ENCODE results near the gene MN1.

Gene MN1

DNA sequence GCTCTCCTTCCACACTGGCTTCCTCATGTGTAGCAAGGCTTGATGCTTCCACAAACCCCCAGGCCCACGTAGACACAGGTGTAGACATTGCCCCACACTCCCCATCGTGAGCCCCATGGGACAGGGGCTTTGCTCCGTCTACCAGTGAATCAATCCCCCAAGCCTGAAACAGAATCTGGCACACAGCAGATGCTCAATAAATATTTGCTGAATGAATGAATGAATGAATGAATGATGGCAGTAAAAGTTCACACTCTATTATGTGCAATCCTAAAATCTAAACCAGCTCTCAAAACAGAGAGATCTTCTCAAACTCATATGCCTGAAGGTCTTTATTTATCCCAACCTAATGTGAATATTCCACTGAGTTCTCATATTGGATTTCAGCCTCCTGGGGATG lies 69.9 kb downstream of the MN1 start:
- no peak for FAIRE-seq

DNA sequence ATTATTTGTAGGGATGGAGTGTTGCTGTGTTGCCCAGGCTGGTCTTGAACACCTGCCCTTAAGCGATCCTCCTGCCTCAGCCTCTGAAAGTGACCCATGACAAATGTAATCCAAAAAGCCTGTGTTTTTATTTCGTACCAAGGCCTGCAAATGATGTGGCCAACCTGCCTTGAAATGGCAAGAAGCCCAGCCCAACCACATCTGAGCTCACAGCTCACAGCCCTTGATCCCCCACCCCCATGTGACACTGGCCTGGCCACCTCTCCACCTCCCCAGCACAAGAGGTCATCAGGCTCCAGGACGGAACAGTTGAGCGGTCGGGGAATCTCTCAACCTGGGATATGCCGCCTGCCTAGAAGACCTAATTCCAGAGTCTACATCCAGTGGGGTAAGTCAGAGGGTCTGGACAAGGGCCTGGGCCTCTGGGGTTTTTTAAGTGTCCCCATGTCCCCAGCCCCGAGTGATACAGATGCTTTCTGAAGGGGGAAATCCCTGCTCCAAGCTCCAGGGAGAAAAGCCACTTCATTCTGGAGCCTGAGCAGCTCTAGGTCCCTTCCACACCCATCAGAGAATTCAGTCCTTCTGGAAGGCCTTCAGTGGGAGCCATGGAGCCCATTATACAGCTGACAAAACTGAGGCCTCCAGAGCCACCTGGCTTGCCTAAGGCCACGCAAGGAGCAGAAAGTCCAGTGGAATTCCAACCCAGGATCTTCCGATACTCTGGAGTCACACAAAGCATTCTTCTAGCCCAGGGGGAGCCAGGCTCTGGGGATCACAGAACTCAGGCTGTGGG lies 70.7 kb downstream of the MN1 start:
- FAIRE-seq: no peak

DNA sequence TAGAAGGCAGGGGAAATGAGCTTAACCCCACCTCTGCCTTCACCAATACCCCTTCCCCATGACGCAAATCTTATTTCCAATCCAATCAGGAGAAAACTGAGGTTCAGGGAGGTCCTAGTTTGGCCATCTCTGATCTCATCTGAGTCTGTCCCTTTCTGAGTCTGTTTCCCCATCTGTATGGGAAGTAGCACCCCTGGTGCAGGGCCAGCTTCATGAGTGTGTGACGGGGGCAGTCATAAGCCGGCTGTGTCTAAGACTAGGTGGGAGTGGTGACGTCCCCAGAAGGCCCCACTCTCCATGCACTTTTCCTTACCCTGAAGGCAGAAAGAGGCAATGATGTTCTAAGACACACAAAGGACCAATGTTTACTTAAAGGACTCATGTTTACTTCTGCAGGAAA lies 72.3 kb downstream of the MN1 start:
- no peak for FAIRE-seq

DNA sequence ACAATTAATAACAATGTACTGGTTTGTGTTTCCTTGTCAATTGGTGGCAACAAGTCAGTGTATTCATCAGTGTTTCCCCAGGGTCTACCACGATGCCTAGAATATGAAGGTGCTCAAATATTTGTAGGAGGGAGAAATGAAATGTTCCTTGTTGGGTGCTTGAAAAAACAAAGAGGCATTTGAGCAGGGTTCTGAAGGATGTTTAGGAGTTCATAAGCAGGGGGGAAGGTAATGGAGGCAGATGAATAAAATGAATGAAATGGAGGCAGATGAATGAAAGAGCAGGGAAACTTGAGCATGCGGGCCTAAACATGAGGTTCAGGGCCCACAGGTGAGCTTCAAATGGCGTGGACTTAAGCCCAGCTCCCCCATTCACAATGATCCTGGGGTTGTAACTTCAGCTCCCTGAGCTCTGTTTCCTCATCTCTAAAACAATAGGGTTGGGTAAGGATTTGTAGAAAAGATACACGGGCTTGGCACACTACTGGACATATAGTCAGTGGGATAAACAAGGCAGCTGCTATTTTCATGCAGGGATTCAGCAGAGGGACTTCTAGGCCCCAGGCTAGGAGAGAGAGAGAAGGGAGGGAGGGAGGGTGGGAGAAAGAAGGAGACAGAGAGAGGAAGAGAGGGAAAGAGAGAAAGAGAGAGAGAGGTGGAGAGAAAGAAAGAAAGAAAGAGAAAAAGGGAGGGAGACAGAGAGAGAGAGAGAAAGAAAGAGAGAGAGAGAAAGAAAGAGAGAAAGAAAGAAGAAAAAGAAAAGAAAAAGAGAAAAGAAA lies 73.7 kb downstream of the MN1 start:
- FAIRE-seq: no peak

DNA sequence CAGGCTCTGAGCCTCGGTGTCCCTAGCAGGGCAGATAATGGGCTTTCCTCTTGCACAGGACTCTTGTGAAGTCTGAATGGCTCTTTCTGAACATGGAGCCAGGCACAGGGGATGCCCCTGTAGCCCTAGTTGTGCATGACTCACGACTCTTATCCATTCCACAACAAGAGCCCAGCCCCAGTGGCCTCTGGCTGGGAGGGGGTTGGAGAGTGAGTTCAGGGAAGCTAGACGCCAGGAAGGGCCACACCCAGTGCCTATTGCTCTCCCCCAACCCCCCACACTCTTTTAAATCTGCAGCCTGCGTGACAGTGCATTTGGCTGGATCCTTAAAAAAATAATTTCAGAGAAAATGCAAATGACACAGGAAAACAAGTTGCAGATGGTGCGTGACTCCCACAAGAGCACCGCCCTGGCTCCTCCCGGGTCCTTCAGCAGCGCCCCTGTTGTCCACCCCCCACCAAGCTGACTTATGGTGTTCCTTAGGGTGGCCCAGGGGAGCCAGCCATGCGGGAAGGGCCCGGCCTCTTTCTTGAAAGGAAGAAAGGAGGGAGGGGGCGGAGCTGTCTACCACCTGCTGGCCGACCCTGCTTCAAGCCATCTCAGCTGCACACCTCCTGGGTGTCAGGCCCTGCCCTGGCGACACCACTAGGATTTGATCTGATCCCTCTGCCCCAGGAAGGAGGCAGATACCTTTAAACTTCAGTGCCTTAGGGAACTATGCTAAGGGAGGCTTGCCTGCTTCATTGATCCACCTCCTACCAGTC lies 74.7 kb downstream of the MN1 start:
- FAIRE-seq: no peak

DNA sequence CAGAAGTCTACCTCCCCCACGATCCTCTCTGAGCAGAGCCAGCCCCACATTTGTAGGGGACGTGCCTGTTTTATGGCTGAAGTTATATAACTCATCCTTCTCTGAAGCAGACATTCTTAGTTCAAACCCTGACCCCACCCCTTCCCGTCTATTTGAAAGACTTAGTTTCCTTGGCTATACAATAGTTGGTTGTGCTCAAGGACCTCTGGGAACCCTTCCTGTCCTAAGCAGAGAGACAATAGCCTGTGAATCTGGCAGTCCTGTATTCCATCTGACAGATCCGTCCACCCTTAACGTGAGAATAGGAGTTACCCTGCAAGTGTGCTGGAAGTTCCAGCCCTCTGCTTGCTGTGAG lies 75.2 kb downstream of the MN1 start:
- no peak for FAIRE-seq

DNA sequence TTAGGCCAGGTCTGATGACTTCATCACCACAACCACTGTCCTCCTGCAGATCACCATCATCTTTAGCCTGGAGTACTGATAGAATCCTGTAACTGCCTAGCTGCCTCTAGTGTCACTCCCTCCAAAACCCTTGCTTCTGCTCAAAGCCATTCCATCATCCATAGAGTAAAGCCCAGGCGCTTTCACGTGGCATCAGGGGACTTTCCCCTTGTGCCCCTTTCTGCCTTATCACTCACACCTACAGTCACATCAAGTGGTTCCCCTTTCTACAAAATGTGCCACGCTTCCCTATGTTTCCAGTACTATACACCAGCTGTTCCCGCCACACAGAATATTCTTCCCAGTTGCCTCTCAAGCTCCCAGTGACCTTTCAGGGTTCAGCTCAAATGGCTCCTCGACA lies 75.9 kb downstream of the MN1 start:
- no peak for FAIRE-seq

DNA sequence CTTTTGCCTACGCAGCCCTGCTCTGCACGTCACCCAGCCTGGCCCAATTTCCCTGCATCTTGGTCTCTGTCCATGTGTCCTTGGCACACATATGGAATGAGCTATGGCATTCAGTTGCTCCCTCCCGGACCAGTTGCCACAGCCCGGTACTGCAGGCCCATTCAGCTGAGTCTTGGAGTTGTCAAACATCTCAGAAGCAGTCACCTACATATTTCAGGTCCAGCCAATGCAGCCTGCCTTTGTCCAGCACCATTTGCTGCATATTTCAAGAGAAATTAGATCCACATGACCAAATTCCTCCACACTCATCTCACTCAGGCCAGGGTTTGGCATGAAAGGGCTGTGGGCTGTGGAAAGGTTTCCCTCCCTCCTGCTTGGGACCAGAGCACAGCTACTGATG lies 76.8 kb downstream of the MN1 start:
- no peak for FAIRE-seq

DNA sequence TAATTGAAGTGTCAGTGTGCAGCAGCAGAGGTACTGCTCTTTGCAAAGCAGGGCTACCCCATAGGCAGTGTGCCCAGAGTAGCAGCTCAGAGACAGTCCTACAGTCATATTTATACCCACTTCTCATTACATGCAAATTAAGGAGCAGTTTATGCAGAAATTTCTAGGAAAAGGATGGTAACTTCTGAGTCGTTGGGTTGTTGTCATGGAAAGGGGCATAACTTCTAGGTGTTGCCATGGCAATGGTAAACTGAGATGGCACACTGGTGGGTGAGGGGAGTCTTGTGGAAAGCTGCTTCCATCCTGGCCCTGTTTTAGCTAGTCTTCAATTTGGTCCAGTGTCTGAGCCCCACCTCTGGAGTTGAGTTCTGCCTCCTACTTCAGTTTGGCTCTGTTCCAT lies 77.4 kb downstream of the MN1 start:
- FAIRE-seq: no peak

DNA sequence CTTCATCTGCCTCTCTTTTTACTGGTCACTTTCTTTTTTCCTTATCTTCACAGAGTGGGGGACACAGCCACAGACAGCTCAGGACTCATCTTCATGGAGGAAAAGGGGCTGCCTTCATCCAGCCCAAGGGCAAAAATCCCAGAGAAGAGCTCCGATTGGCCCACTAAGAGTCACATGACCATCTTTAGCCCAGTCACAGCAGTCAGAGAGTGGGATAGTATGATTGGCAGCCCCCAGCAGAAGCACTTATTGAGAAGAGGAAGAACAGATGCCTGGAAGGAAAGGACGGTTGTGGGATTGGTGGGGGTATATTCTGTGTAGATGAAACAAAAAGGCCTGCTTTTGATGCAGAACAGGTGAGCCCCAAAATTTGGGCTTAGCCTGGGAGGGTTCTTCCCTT lies 77.8 kb downstream of the MN1 start:
- FAIRE-seq: no peak

DNA sequence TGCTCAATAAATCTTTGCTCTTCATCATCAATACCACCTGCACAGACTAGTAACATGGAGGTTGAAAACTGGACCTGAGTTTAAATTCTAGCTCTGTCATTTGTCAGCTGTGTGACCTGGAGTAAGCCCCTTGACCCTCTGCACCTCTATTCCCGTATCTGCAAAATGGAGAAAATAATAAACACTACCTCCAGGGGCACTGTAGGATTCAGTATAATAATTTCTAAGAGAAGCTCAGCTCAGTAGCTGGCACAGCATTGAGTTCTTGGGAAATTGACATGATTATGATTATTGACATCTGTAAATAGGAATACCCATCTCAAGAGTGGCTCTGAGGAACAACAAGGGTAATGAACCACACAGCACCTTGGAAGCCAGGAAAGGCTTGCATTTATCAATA lies 78.4 kb downstream of the MN1 start:
- no peak for FAIRE-seq

DNA sequence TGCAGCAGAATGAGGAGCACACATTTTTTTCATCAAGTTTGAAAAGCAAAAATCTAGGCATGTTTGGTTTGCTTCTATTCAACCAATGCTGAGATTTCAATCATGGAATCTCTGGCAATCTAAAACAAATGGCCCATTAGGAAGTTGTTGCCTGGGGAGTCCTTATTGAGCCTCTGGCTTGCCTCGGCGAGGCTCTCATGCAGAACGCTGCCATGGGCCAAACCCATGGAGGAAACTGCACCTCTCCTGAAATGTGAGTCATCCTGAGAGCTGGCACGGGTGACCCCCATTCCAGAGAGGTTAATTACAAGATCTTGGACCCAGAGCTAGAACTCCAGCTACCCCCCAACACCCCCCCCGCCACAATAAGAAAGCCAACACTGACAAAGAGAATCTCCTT lies 80.7 kb downstream of the MN1 start:
- FAIRE-seq: no peak

DNA sequence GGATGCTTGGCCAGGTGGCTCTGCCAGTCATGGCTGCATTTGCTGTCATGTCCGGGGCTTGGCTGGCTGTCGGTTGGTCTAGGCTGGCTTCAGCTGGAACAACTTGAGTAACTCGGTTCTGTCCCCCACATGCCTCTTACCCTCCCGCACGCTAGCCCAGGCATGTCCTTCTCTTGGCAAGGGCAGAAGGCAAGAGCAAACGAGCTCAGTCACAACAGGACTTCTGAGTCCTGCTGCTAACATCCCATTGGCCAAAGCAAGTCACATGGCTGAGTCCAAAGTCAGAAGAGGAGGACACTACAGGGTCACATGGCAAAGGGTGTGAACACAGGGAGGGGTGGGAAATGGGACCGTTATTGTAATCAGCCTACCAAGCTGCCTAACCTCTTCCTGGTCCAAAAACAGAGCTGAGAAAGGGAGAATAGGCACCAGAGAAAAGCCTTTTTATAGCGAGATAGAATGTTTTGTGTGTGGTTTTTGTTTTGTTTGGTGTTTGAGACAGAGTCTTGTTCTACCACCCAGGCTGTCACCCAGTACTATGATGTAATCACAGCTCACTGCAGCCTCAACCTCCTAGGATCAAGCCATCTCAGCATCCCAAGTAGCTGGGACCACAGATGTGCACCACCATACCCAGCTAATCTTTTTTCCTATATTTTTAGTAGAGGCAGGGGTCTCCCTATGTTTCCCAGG lies 81.9 kb downstream of the MN1 start:
- no peak for FAIRE-seq

DNA sequence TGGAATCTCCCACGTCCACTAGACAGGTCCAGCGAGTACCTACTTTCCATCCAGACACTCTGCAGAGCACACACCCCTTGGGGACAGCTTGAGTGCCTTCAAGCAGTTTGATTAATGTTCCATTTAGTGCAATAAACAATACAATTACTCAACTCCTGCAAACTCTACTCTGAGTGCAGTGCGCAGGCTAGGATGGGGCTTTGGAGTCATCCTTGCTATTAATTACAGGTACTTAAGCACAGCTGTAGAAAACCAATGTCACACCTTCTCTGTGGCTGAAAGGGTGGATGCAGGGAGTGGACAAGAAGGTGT lies 82.6 kb downstream of the MN1 start:
- FAIRE-seq: no peak

DNA sequence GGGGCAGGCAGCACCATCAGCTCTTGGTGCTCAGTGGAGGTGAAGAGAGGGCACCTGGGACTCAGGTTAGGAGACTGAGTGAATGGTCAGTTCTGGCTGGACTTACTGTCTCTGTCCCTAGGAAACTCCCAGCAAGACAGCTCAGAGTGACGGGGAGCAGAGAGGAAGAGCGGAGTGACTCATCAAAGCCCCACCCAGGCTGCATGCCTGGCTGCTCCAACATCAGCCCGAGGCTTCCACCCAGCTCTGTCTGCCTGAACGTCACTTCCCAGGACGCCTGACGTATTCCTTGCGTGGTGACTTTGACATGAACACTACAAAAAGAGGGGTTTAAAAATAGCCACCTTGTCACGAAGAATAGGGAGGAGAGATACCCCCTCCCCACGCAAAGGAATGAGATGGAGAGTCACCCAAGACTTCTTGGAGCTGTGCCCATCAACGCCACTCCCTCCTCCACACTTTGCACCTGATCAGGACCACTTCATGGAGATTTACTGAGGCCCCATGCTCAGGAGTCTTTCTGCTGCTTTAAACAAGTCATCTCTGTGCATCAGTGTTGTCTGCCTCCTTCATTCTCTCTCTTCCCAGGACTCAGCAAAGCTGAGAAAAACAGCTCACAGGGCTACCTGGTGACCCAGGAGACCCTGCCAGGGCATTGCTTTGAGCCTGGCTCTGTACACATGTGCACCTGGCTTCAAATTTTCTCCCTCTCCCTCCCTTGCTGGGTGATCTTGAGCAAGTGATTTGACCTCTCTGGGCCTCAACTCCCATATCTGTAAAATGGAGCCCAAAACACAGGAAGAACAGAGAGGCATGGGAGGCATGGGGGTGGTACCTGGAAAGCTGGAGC lies 83.1 kb downstream of the MN1 start:
- no peak for FAIRE-seq

DNA sequence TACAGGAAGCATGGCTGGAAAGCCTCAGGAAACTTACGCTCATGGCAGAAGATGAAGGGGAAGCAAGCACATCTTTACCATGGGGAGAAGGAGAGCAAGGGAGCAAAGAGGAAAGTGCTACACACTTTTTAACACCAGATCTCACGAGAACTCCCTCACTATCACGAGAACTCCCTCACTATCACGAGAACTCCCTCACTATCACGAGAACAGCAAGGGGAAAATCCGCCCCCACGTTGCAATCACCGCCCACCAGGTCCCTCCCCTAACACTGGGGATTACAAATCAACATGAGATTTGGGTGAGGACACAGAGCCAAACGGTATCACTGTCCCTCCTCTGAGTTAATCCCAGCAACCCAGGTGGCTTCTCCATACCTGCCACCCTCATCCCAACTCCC lies 84.5 kb downstream of the MN1 start:
- FAIRE-seq: no peak

DNA sequence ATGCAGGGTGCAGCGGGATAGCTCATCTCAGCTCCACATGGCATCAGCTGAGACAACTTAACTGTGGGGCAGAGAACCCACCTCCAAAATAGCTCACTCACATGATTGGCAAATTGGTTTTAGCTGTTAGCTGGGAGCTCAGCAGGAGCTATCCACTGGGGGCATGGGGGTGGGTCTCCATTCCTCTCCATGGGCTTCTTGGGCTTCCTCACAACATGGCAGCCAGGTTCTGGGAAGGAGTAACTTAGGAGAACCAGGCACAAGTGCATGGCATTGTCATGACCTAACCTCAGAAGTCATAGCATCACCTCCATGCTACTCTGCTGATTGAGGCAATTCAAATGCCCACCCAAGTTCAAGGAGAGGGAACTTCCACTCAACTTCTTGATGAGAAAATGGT lies 85.5 kb downstream of the MN1 start:
- no peak for FAIRE-seq

DNA sequence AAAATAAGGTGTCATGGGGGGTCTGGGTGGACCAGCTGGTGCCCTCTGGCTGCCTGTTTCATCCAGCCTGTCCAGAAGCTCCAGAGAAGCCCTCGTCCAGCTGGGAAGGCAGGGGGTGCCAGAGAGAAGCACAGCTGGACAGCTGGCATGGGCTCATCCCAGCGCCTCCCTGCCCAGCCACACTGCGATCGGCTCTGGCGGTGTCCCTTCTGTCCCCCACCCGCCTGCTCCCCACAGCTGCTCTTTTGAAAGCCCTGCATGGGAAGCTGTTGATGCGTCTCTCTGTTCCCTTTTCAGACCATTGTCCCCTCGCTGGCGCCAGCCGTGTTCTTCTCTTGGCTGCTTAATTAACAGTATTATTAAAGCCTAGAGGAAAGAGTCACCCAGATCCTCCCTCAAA lies 86.5 kb downstream of the MN1 start:
- no peak for FAIRE-seq

DNA sequence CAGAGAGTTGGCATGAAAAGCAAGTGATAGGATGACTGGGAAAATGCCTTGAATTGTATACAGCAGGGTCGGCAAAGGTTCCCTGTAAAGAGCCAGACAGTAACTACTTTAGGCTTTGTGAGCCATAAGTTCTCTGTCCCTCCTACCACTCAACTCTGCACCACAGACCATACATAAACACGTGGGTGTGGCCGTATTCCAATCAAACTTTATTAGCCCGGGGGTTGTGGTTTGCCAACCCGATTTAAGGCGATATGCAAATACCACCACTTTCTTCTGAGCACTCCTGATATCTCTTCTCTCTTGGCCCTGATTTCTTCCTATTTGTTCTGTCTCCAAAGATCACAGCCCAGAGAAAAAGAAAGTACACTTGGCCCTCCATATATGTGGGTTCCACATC lies 87.5 kb downstream of the MN1 start:
- no peak for FAIRE-seq

DNA sequence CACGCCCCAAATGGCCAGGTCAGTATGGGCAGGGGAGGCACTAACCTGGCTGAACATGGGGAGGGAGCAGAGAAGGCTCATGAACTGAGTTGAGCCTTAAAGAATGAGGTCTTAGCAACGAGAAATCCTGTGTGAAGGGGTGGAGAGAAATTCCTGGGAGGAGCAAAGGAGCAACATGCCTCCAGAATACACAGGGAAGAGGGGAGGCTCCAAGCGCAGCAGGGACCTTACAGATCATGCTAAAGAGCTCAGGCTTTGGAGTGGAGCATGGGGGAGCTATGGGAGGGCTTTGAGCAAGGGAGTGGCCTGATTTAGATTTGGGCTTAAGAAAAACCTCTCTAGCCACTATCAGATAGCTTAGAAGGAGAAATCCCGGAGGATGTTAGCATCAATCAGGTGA lies 88.1 kb downstream of the MN1 start:
- no peak for FAIRE-seq

DNA sequence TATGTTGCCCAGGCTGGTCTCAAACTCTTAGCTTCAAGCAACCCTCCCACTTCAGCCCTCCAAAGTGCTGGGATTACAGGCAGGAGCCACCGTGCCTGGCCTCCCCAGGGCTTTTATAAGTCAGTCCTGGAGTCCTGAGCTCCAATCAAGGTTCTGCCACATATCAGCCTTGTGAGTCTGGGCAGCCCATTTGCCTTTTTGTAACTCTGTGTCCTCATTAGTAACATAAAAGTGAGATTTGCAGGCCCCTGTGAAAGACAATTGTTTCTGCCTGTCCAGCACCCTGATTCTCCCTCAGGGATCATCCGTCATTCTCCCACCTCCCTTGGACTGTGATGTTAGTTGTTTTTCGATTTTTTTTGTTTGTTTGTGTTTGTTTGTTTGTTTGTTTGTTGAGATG lies 89.8 kb downstream of the MN1 start:
- no peak for FAIRE-seq

DNA sequence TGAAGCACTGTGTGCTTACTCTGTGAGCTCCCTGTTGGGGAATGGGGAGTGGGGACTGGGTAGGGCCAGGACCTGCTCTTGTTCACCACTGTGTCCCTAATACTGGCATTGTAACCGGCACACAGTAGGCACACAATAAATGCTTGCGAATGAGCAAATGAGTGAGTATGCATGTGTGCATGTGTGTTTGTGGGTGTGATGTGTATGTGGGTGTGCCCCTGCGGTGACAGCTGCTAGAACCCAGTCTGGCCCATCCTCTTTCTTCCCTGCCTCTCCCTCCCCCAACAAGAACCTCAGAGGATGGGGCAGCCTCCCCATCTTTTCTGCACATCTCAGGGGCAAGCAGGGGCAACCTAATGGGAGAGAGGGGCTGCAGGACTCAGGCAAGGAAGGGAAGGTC lies 90.5 kb downstream of the MN1 start:
- FAIRE-seq: no peak

Data from islet of Langerhans (tissue), 1 donor.